HUES6 (cell line): Measurements from ENCODE around the gene GK.
"Not testable (repeated sequence)": the region's sequence is repeated elsewhere in the genome, so short reads cannot be mapped to it uniquely, and the experiment has no call there.

Source experiments
- H3K27ac ChIP-seq: 2 replicates; pipeline ENCODE4 v1.7.0; 2013; ENCODE audit warnings: low read depth, mild to moderate bottlenecking, low read length, inconsistent platforms
- H3K27me3 ChIP-seq: 2 replicates; pipeline ENCODE4 v1.6.1; 2013; ENCODE audit warnings: low read length; ENCODE audit not compliant: control insufficient read depth, insufficient read depth
- H3K36me3 ChIP-seq: 2 replicates; pipeline ENCODE4 v1.6.1; 2013; ENCODE audit warnings: low read length; ENCODE audit not compliant: control insufficient read depth, insufficient read depth
- H3K4me1 ChIP-seq: 2 replicates; pipeline ENCODE4 v1.6.1; 2013; ENCODE audit warnings: low read length; ENCODE audit not compliant: control insufficient read depth, insufficient read depth
- H3K4me3 ChIP-seq: 2 replicates; pipeline ENCODE4 v1.5.1; 2013; ENCODE audit warnings: low read depth, low read length
- H3K9ac ChIP-seq: one replicate; pipeline ENCODE4 v1.6.1; 2013; ENCODE audit warnings: mild to moderate bottlenecking, low read length
- H3K9me3 ChIP-seq: 2 replicates; pipeline ENCODE4 v1.6.1; 2013; ENCODE audit warnings: low read depth, low read length; ENCODE audit not compliant: control insufficient read depth, insufficient read depth

GK gene

GRCh38 chrX:30654989-30655607, 1.9 kb downstream of the GK start:
- Histone ChIP-seq H3K9ac (no peak overlapping the region), H3K36me3 (no peaks in the 10 kb centered on the region), H3K4me1 (peaks cover 9% of the 10 kb centered on the region), H3K27ac (no peak overlapping the region), H3K27me3 (peaks cover 7% of the 10 kb centered on the region; the same call in 1 of the 2 replicates), H3K4me3 (no peak overlapping the region), H3K9me3 (no peaks in the 10 kb centered on the region)

GRCh38 chrX:30655991-30656390, 2.8 kb downstream of the GK start:
- Histone ChIP-seq H3K4me3 (no peak overlapping the region), H3K9me3 (no peaks in the 10 kb centered on the region), H3K36me3 (no peaks in the 10 kb centered on the region), H3K27me3 (peaks cover 7% of the 10 kb centered on the region; the same call in 1 of the 2 replicates), H3K4me1 (peaks cover 9% of the 10 kb centered on the region), H3K9ac (no peak overlapping the region), H3K27ac (no peak overlapping the region)

GRCh38 chrX:30657196-30658161, 4.3 kb downstream of the GK start:
- no peaks in the 10 kb centered on the region for H3K9me3 ChIP-seq
- peaks cover 7% of the 10 kb centered on the region; the same call in 1 of the 2 replicates for H3K27me3 ChIP-seq
- H3K4me1 ChIP-seq = peaks cover under 1% of the 10 kb centered on the region
- H3K27ac ChIP-seq = no peak overlapping the region
- H3K9ac ChIP-seq = no peak overlapping the region
- no peaks in the 10 kb centered on the region for H3K36me3 ChIP-seq
- no peak overlapping the region for H3K4me3 ChIP-seq

- no peaks in the 10 kb centered on the region for H3K36me3 ChIP-seq
- H3K9ac ChIP-seq = no peak overlapping the region
- H3K9me3 ChIP-seq = no peaks in the 10 kb centered on the region
- no peak overlapping the region for H3K27ac ChIP-seq
- H3K4me1 ChIP-seq = peaks cover 5% of the 10 kb centered on the region; the same call in 1 of the 2 replicates
- no peak overlapping the region for H3K4me3 ChIP-seq
- H3K27me3 ChIP-seq = no peaks in the 10 kb centered on the region
Observed at GRCh38 chrX:30659421-30659820, 6.2 kb downstream of the GK start.

- Histone ChIP-seq H3K4me3 (no peak overlapping the region), H3K9ac (no peak overlapping the region), H3K36me3 (no peaks in the 10 kb centered on the region), H3K9me3 (no peaks in the 10 kb centered on the region), H3K4me1 (peaks cover 5% of the 10 kb centered on the region; the same call in 1 of the 2 replicates), H3K27me3 (no peaks in the 10 kb centered on the region), H3K27ac (no peak overlapping the region)
Observed at GRCh38 chrX:30661228-30661627, 8.0 kb downstream of the GK start.

GRCh38 chrX:30663322-30663721, 10.1 kb downstream of the GK start:
- no peaks in the 10 kb centered on the region for H3K9me3 ChIP-seq
- H3K4me3 ChIP-seq = no peak overlapping the region
- H3K27ac ChIP-seq = no peak overlapping the region
- H3K9ac ChIP-seq = no peak overlapping the region
- peaks cover 5% of the 10 kb centered on the region; the same call in 1 of the 2 replicates for H3K4me1 ChIP-seq
- H3K36me3 ChIP-seq = no peaks in the 10 kb centered on the region
- no peaks in the 10 kb centered on the region for H3K27me3 ChIP-seq

- Histone ChIP-seq H3K9me3 (no peaks in the 10 kb centered on the region), H3K27ac (no peak overlapping the region), H3K9ac (no peak overlapping the region), H3K36me3 (no peaks in the 10 kb centered on the region; the same call in 1 of the 2 replicates), H3K4me3 (no peak overlapping the region), H3K4me1 (peaks cover 5% of the 10 kb centered on the region; the same call in 1 of the 2 replicates), H3K27me3 (no peaks in the 10 kb centered on the region)
Observed at GRCh38 chrX:30665471-30665870, 12.2 kb downstream of the GK start.

GRCh38 chrX:30666094-30666493, 12.9 kb downstream of the GK start:
- no peaks in the 10 kb centered on the region for H3K9me3 ChIP-seq
- no peaks in the 10 kb centered on the region for H3K27me3 ChIP-seq

GRCh38 chrX:30668581-30668980, 15.4 kb downstream of the GK start:
- no peaks in the 10 kb centered on the region for H3K27me3 ChIP-seq
- H3K4me3 ChIP-seq = no peak overlapping the region
- no peak overlapping the region for H3K27ac ChIP-seq

More at GRCh38 chrX:30666094-30666493, 12.9 kb downstream of the GK start:
- H3K27ac ChIP-seq = no peak overlapping the region
- no peak overlapping the region for H3K9ac ChIP-seq
- H3K4me1 ChIP-seq = peaks cover 5% of the 10 kb centered on the region; the same call in 1 of the 2 replicates
- H3K36me3 ChIP-seq = no peaks in the 10 kb centered on the region; the same call in 1 of the 2 replicates
- no peak overlapping the region for H3K4me3 ChIP-seq

GRCh38 chrX:30671189-30671588, 18.0 kb downstream of the GK start:
- H3K36me3 ChIP-seq, H3K27me3 ChIP-seq, H3K9ac ChIP-seq, H3K27ac ChIP-seq, H3K4me3 ChIP-seq, H3K4me1 ChIP-seq, H3K9me3 ChIP-seq: not testable (repeated sequence)

More at GRCh38 chrX:30668581-30668980, 15.4 kb downstream of the GK start:
- Histone ChIP-seq H3K9ac (no peak overlapping the region), H3K9me3 (no peaks in the 10 kb centered on the region), H3K4me1 (no peaks in the 10 kb centered on the region; the same call in 1 of the 2 replicates), H3K36me3 (no peaks in the 10 kb centered on the region; the same call in 1 of the 2 replicates)
